GM06990 (cell line): ENCODE measurements around the gene LYZL1.

ENCODE experiments used
- DNase-seq: peaks from one replicate; pipeline ENCODE4 v3.0.0-alpha.2; 2011; ENCODE audit not compliant: insufficient read length; ENCODE audit errors: extremely low read depth
- H3K27me3 ChIP-seq: replicated peaks from 2 replicates; pipeline ENCODE4 v1.6.0; 2011; ENCODE audit warnings: low read length; ENCODE audit not compliant: control insufficient read depth, insufficient read depth
- H3K36me3 ChIP-seq: 2 replicates; pipeline ENCODE4 v1.5.1; 2011; ENCODE audit warnings: low read length; ENCODE audit not compliant: control insufficient read depth, insufficient read depth
- H3K4me3 ChIP-seq: replicated peaks from 2 replicates; pipeline ENCODE4 v1.5.1; 2011; ENCODE audit warnings: low read depth, mild to moderate bottlenecking, control low read depth, low read length
- CTCF ChIP-seq: IDR thresholded peaks from 2 replicates; pipeline ENCODE4 v1.5.1; 2011; ENCODE audit warnings: low read length, control low read depth, mild to moderate bottlenecking, inconsistent platforms; ENCODE audit not compliant: insufficient read depth, poor library complexity, severe bottlenecking

The LYZL1 gene

GRCh38 chr10:29326299-29326698, 37.4 kb downstream of the LYZL1 start:
- no peak for DNase-seq
- no peaks in the 10 kb centered on the region for H3K36me3 ChIP-seq
- TF ChIP-seq CTCF, result no peak
- no peaks in the 10 kb centered on the region for H3K27me3 ChIP-seq
- no peak overlapping the region for H3K4me3 ChIP-seq

GRCh38 chr10:29326886-29327745, 38.2 kb downstream of the LYZL1 start:
- DNase-seq, result no peak
- no peak for TF ChIP-seq CTCF
- Histone ChIP-seq H3K27me3 (no peaks in the 10 kb centered on the region; the same call in 1 of the 2 replicates), H3K36me3 (no peaks in the 10 kb centered on the region), H3K4me3 (no peak overlapping the region)

GRCh38 chr10:29327746-29328102, 38.9 kb downstream of the LYZL1 start:
- no peak for TF ChIP-seq CTCF
- Histone ChIP-seq H3K36me3 (no peaks in the 10 kb centered on the region), H3K27me3 (no peaks in the 10 kb centered on the region; the same call in 1 of the 2 replicates), H3K4me3 (no peak overlapping the region)
- DNase-seq, result no peak

- Histone ChIP-seq H3K27me3 (no peaks in the 10 kb centered on the region; the same call in 1 of the 2 replicates), H3K4me3 (no peak overlapping the region), H3K36me3 (no peaks in the 10 kb centered on the region)
- no peak for TF ChIP-seq CTCF
- no peak for DNase-seq
Observed at GRCh38 chr10:29328983-29329382, 40.1 kb downstream of the LYZL1 start.

- TF ChIP-seq CTCF, result no peak
- no peak for DNase-seq
- Histone ChIP-seq H3K27me3 (no peaks in the 10 kb centered on the region; the same call in 1 of the 2 replicates), H3K36me3 (no peaks in the 10 kb centered on the region), H3K4me3 (no peak overlapping the region)
Observed at GRCh38 chr10:29329420-29329819, 40.5 kb downstream of the LYZL1 start.
